ENCODE results near the gene AATF.
A peak's percentile ranks its signal among the peaks of the same experiment; 100 is the strongest.

The AATF gene

GRCh38 chr17:36948717-36949460 lies at the start of gene AATF:
Gene AATF, plus strand, starts transcription at chr17:36948954. Its CDS starts 172 bp downstream, at chr17:36949126.
- peak; percentile 96 for DNase-seq (ENCODE audit: low read depth)

- DNase-seq (ENCODE audit: low read depth): no peak
These were observed 49.2 kb upstream of the AATF start for GRCh38 chr17:36899250-36900159.

GRCh38 chr17:36900160-36900512 lies 48.6 kb upstream of the AATF start:
- no peak for DNase-seq (ENCODE audit: low read depth)

GRCh38 chr17:36901506-36901905 lies 47.2 kb upstream of the AATF start:
- no peak for DNase-seq (ENCODE audit: low read depth)

GRCh38 chr17:36907407-36907806 lies 41.3 kb upstream of the AATF start:
- no peak for DNase-seq (ENCODE audit: low read depth)

- no peak for DNase-seq (ENCODE audit: low read depth)
These were observed 38.2 kb upstream of the AATF start for GRCh38 chr17:36910513-36910912.

- no peak for DNase-seq (ENCODE audit: low read depth)
These were observed 37.8 kb upstream of the AATF start for GRCh38 chr17:36911001-36911400.

GRCh38 chr17:36913132-36913531 lies 35.6 kb upstream of the AATF start:
- DNase-seq (ENCODE audit: low read depth): no peak

GRCh38 chr17:36918211-36918691 lies 30.5 kb upstream of the AATF start:
- no peak for DNase-seq (ENCODE audit: low read depth)

GRCh38 chr17:36919407-36919968 lies 29.3 kb upstream of the AATF start:
- DNase-seq (ENCODE audit: low read depth): no peak

- no peak for DNase-seq (ENCODE audit: low read depth)
These were observed 28.4 kb upstream of the AATF start for GRCh38 chr17:36920032-36921005.

GRCh38 chr17:36921095-36921851 lies 27.5 kb upstream of the AATF start:
- DNase-seq (ENCODE audit: low read depth): no peak

- no peak for DNase-seq (ENCODE audit: low read depth)
These were observed 26.6 kb upstream of the AATF start for GRCh38 chr17:36922175-36922574.

GRCh38 chr17:36923814-36924221 lies 24.9 kb upstream of the AATF start:
- DNase-seq (ENCODE audit: low read depth): no peak

GRCh38 chr17:36926226-36926625 lies 22.5 kb upstream of the AATF start:
- no peak for DNase-seq (ENCODE audit: low read depth)

- DNase-seq (ENCODE audit: low read depth): no peak
These were observed 22.1 kb upstream of the AATF start for GRCh38 chr17:36926701-36927100.

GRCh38 chr17:36928471-36929345 lies 20.0 kb upstream of the AATF start:
- no peak for DNase-seq (ENCODE audit: low read depth)

GRCh38 chr17:36929851-36930582 lies 18.7 kb upstream of the AATF start:
- no peak for DNase-seq (ENCODE audit: low read depth)

GRCh38 chr17:36930583-36930900 lies 18.2 kb upstream of the AATF start:
- DNase-seq (ENCODE audit: low read depth): no peak
